HTR-8/SVneo (cell line): ENCODE data around the gene GPR21.

Experiments used
- DNase-seq: peaks from one replicate; pipeline ENCODE4 v3.0.0; 2011; ENCODE audit warnings: low spot score, mixed read lengths; ENCODE audit not compliant: insufficient read length
- FAIRE-seq: peaks from 2 replicates; lab custom pipeline; 2011; peaks lifted over from hg19 to GRCh38; lab: Jason Lieb, UNC

GPR21 gene

GRCh38 chr9:123031963-123032362 is 1.5 kb upstream of the GPR21 start:
- FAIRE-seq: no peak
- no peak for DNase-seq

GRCh38 chr9:123033864-123034601 is 566 bp downstream of the GPR21 start:
- DNase-seq: no peak
- no peak for FAIRE-seq

GRCh38 chr9:123034881-123035510 is 1.5 kb downstream of the GPR21 start:
- DNase-seq: no peak
- no peak for FAIRE-seq

GRCh38 chr9:123035791-123036190 is 2.3 kb downstream of the GPR21 start:
- FAIRE-seq (no peak), DNase-seq (no peak)

- no peak for FAIRE-seq
- DNase-seq: no peak
Observed at GRCh38 chr9:123036893-123037545, 3.6 kb downstream of the GPR21 start.

GRCh38 chr9:123039617-123040219 is 6.3 kb downstream of the GPR21 start:
- DNase-seq (no peak), FAIRE-seq (no peak)

- no peak for FAIRE-seq
Observed at GRCh38 chr9:123040801-123041200, 7.3 kb downstream of the GPR21 start.

GRCh38 chr9:123041489-123041888 is 8.0 kb downstream of the GPR21 start:
- FAIRE-seq: no peak
- DNase-seq: no peak

More at GRCh38 chr9:123040801-123041200, 7.3 kb downstream of the GPR21 start:
- DNase-seq: no peak

GRCh38 chr9:123043081-123043939 is 9.8 kb downstream of the GPR21 start:
- FAIRE-seq (no peak), DNase-seq (no peak)

- no peak for DNase-seq
- no peak for FAIRE-seq
Observed at GRCh38 chr9:123044586-123044985, 11.1 kb downstream of the GPR21 start.

- FAIRE-seq (no peak), DNase-seq (no peak)
Observed at GRCh38 chr9:123046406-123047195, 13.1 kb downstream of the GPR21 start.

- no peak for DNase-seq
- no peak for FAIRE-seq
Observed at GRCh38 chr9:123048748-123049147, 15.3 kb downstream of the GPR21 start.

- DNase-seq (peak; percentile 35), FAIRE-seq (no peak)
Observed at GRCh38 chr9:123049589-123050222, 16.2 kb downstream of the GPR21 start.

- DNase-seq: no peak
- no peak for FAIRE-seq
Observed at GRCh38 chr9:123053046-123053445, 19.6 kb downstream of the GPR21 start.

- DNase-seq: no peak
- no peak for FAIRE-seq
Observed at GRCh38 chr9:123053711-123054110, 20.2 kb downstream of the GPR21 start.

- DNase-seq: no peak
- FAIRE-seq: no peak
Observed at GRCh38 chr9:123058834-123059233, 25.4 kb downstream of the GPR21 start.

GRCh38 chr9:123059472-123060220 is 26.2 kb downstream of the GPR21 start:
- DNase-seq (no peak), FAIRE-seq (no peak)

- DNase-seq (no peak), FAIRE-seq (no peak)
Observed at GRCh38 chr9:123061216-123061615, 27.7 kb downstream of the GPR21 start.
